Stimulated activated naive CD8-positive, alpha-beta T cell treated with anti-CD3 and anti-CD28 coated beads, Interleukin-15, Interleukin-2, amounts not matched to agents 100 ng/mL and 50 ng/mL, for 24 hours (primary cell): ENCODE measurements around the gene TMPO.
"Not testable (repeated sequence)": the region's sequence is repeated elsewhere in the genome, so short reads cannot be mapped to it uniquely, and the experiment has no call there.

Source experiments
- H3K27ac Mint-ChIP-seq: one replicate; pipeline ENCODE4 v1.8.0; 2021; ENCODE audit warnings: mild to moderate bottlenecking, mixed read lengths
- H3K27me3 Mint-ChIP-seq: one replicate; pipeline ENCODE4 v1.8.0; 2021; ENCODE audit warnings: mixed read lengths
- H3K36me3 Mint-ChIP-seq: one replicate; pipeline ENCODE4 v1.8.0; 2021; ENCODE audit warnings: low read depth, mixed read lengths
- H3K4me1 Mint-ChIP-seq: one replicate; pipeline ENCODE4 v1.8.0; 2021; ENCODE audit warnings: low read depth, mixed read lengths
- H3K4me3 Mint-ChIP-seq: one replicate; pipeline ENCODE4 v1.8.0; 2021; ENCODE audit warnings: mild to moderate bottlenecking, mixed read lengths
- H3K9me3 Mint-ChIP-seq: one replicate; pipeline ENCODE4 v1.8.0; 2021; ENCODE audit warnings: mixed read lengths

Gene TMPO

DNA sequence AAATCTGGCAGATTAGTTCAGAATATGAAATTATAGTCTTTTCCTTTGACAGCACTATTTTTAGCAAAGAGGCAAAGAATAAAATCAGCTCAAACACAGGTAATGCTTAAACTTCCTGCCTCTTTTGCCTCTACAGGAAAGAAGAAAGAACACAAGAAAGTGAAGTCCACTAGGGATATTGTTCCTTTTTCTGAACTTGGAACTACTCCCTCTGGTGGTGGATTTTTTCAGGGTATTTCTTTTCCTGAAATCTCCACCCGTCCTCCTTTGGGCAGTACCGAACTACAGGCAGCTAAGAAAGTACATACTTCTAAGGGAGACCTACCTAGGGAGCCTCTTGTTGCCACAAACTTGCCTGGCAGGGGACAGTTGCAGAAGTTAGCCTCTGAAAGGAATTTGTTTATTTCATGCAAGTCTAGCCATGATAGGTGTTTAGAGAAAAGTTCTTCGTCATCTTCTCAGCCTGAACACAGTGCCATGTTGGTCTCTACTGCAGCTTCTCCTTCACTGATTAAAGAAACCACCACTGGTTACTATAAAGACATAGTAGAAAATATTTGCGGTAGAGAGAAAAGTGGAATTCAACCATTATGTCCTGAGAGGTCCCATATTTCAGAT lies 17.4 kb downstream of the TMPO start:
- Mint-ChIP-seq H3K27ac (no peak overlapping the region), H3K36me3 (peaks cover 90% of the 10 kb centered on the region), H3K9me3 (no peaks in the 10 kb centered on the region), H3K4me3 (no peak overlapping the region), H3K27me3 (no peaks in the 10 kb centered on the region), H3K4me1 (peaks cover 14% of the 10 kb centered on the region)

DNA sequence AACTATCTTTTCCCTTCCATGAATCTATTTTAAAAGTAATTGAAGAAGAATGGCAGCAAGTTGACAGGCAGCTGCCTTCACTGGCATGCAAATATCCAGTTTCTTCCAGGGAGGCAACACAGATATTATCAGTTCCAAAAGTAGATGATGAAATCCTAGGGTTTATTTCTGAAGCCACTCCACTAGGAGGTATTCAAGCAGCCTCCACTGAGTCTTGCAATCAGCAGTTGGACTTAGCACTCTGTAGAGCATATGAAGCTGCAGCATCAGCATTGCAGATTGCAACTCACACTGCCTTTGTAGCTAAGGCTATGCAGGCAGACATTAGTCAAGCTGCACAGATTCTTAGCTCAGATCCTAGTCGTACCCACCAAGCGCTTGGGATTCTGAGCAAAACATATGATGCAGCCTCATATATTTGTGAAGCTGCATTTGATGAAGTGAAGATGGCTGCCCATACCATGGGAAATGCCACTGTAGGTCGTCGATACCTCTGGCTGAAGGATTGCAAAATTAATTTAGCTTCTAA lies 18.4 kb downstream of the TMPO start:
- H3K36me3 Mint-ChIP-seq: peaks cover 90% of the 10 kb centered on the region
- H3K27me3 Mint-ChIP-seq: no peaks in the 10 kb centered on the region
- peaks cover 14% of the 10 kb centered on the region for H3K4me1 Mint-ChIP-seq
- no peak overlapping the region for H3K27ac Mint-ChIP-seq
- H3K4me3 Mint-ChIP-seq: no peak overlapping the region
- no peaks in the 10 kb centered on the region for H3K9me3 Mint-ChIP-seq

DNA sequence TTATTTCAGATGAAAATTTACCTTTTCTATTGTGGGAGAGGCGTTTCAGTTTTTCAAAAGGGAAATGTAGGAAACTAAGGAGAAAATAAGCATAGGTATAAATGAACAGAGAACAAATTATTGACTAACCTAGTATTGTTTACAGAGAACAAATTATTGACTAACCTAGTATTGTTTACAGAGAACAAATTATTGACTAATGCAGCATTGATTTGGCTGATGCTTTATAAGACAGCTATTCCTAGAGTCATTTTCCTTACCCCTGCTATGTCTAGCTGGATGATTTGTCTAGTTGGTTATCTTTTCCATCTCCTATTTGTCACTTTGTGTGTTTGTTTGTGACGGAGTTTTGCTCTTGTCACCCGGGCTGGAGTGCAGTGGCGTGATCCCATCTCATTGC lies 22.6 kb downstream of the TMPO start:
- no peak overlapping the region for H3K27ac Mint-ChIP-seq
- H3K4me1 Mint-ChIP-seq: peaks cover 18% of the 10 kb centered on the region
- H3K27me3 Mint-ChIP-seq: no peaks in the 10 kb centered on the region
- peaks cover 87% of the 10 kb centered on the region for H3K36me3 Mint-ChIP-seq
- H3K9me3 Mint-ChIP-seq: no peaks in the 10 kb centered on the region
- no peak overlapping the region for H3K4me3 Mint-ChIP-seq

DNA sequence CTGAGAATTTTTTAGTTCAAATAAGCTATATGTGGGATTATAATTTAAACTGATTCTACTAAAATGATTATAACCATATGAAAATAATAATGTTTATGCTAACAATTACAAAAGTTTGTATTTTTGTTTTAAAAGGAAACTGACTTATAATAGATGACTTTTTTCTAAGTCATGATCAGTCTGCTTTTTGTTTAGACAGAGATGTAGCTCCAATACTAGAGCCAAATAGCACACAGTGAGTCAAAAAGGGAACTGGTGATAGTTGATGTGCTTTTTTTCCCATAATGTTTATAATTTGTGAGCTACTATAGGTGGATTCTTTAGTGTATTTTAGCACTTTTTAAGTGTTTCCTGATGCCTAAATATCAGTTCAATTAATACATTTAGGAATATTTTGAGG lies 28.3 kb downstream of the TMPO start:
- H3K27me3 Mint-ChIP-seq: no peaks in the 10 kb centered on the region
- peaks cover 70% of the 10 kb centered on the region for H3K36me3 Mint-ChIP-seq
- H3K27ac Mint-ChIP-seq: no peak overlapping the region

DNA sequence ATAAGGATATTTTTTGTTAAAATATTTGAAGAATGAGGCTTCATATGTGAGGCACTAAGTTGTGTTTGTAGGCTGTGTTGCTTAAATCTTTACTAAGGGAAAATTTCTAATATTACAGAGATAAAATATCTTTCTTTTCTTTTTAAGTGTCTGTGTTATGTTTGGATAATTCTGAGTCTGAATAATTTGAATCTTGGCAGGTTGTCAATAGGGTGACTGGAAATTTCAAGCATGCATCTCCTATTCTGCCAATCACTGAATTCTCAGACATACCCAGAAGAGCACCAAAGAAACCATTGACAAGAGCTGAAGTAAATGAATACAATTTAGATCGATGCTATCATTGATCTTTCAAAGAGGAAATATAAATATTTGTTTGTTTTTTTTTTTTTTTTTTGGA lies 29.4 kb downstream of the TMPO start:
- Mint-ChIP-seq H3K4me1 (peaks cover 8% of the 10 kb centered on the region), H3K27ac (no peak overlapping the region), H3K9me3 (no peaks in the 10 kb centered on the region), H3K27me3 (no peaks in the 10 kb centered on the region), H3K4me3 (no peak overlapping the region), H3K36me3 (peaks cover 74% of the 10 kb centered on the region)

More for the DNA sequence above, 28.3 kb downstream of the TMPO start:
- no peaks in the 10 kb centered on the region for H3K9me3 Mint-ChIP-seq
- peaks cover 8% of the 10 kb centered on the region for H3K4me1 Mint-ChIP-seq
- no peak overlapping the region for H3K4me3 Mint-ChIP-seq

DNA sequence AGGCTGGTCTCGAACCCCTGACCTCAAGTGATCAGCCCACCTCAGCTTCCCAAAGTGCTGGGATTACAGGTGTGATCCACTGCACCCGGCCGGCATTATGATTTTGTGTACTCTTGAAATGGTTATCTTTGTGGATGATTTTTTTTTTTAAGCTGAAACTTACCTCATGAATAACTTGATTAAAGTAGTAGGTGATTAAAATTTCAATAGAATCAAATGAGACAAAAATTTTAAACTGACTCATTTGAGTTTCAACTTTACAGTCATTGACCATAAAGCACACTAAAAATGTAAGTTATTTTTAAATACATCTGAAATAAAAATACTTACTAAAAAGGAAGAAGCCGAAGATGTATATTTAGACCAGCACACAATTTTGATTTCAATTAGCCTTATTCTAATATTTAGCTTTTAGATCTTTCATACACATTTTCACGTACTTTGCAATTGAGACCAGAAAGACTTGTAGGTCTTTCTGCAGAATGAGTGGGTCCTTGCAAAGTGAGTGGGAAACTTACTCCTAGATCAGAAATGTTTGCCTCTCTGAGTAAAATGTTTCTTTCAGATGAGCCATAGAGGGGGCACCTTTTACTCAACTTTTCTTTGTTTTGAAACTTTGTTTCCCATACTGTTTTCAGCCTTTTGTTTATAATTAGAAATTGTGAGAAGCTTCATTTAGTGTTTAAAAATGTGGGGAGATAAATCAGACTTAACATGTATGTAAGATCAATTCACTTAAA lies 34.2 kb downstream of the TMPO start:
- Mint-ChIP-seq H3K27ac (no peak overlapping the region), H3K4me3 (no peak overlapping the region), H3K9me3 (no peaks in the 10 kb centered on the region), H3K27me3 (no peaks in the 10 kb centered on the region), H3K36me3 (peaks cover 62% of the 10 kb centered on the region), H3K4me1 (no peaks in the 10 kb centered on the region)

DNA sequence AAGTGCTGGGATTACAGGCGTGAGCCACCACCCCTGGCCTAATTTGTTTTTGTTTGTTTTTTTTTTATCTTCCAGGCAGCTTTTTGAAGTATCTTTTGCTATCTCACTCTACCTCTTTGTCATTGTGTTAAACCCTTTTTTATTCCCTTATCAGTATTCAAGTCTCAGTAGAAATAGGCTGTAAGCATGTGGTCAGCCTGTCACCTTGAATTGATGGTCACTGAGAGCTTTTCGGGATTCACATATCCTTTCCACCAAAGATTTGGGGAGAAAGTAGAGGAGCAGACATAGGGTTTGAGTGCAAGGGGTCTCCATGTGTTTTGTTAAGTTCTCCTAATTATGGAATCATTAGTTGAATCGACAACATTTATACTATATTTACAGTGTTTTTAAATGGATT lies 36.4 kb downstream of the TMPO start:
- H3K27me3 Mint-ChIP-seq: no peaks in the 10 kb centered on the region
- no peaks in the 10 kb centered on the region for H3K9me3 Mint-ChIP-seq
- peaks cover 45% of the 10 kb centered on the region for H3K36me3 Mint-ChIP-seq
- no peak overlapping the region for H3K4me3 Mint-ChIP-seq
- no peaks in the 10 kb centered on the region for H3K4me1 Mint-ChIP-seq
- no peak overlapping the region for H3K27ac Mint-ChIP-seq

DNA sequence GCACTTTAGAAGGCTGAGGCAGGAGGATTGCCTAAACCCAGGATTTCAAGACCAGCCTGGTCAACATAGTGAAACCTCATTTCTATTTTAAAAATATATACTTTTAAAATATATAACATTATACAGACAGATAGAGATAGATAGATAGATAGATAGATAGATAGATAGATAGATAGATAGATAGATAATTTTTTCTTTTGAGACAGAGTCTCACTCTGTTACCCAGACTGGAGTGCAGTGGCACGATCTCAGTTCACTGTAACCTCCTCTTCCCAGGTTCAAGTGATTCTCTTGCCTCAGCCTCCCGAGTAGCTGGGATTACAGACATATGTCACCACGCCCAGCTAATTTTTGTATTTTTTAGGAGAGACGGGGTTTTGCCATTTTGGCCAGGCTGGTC lies 42.7 kb downstream of the TMPO start:
- not testable (repeated sequence) for H3K4me3 Mint-ChIP-seq, H3K36me3 Mint-ChIP-seq, H3K4me1 Mint-ChIP-seq, H3K27ac Mint-ChIP-seq, H3K27me3 Mint-ChIP-seq, H3K9me3 Mint-ChIP-seq

DNA sequence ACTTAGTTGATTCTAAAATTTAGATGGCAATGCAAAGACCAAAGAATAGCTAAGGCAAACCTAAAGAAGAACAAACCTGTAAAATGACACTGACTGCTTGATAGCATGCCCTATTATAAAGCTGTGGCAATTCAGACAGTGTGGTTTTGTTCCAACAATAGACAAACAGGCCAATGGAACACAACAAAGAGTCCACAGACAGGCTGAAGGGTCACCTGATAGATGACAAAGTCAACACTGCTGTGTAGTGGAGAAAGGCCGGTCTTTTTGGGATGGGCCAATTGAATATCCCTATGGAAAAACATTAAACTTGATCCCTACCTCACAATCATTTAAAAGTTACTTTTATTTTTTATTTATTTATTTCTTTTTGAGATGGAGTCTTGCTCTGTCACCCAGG lies 44.3 kb downstream of the TMPO start:
- Mint-ChIP-seq H3K27me3 (no peaks in the 10 kb centered on the region), H3K4me3 (no peak overlapping the region)

DNA sequence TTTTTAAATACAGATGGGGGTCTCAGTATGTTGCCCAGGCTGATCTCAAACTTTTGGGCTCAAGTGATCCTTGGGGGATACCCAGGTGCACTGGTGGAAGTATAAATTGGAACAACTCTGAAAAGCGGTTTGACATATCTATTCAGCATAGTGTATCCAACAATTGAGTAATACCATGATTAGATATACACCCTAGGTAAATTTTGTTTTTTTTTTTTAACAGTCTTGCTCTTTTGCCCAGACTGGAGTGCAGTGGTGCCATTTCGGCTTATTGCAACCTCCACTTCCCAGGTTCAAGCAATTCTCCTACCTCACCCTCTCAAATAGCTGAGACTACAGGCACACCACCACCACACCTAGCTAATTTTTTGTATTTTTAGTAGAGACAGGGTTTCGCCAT lies 46.5 kb downstream of the TMPO start:
- Mint-ChIP-seq H3K4me1 (peaks cover 3% of the 10 kb centered on the region), H3K27me3 (no peaks in the 10 kb centered on the region), H3K9me3 (no peaks in the 10 kb centered on the region), H3K36me3 (no peaks in the 10 kb centered on the region), H3K4me3 (no peak overlapping the region), H3K27ac (no peak overlapping the region)

More for the DNA sequence above, 44.3 kb downstream of the TMPO start:
- Mint-ChIP-seq H3K27ac (no peak overlapping the region), H3K9me3 (no peaks in the 10 kb centered on the region), H3K4me1 (no peaks in the 10 kb centered on the region), H3K36me3 (no peaks in the 10 kb centered on the region)

DNA sequence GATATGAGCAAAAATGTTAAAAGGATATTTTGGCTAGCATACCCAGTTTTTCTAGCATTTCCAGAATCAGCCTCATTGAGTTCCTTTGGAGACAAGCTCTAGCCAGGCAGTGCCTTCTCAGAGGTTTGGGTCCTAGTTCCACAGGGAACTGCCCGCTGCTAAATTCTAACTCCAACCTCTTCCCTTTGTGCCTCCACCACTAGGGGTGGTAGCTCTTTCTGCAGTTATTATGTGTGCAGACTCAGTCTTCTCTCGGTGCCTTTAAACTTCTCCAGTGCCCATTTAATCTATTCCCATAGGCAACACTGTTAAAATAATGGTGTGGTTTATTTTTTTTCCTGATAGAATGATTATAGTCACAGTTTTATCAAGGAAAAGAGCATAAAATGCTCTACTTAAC lies 56.6 kb downstream of the TMPO start:
- Mint-ChIP-seq H3K4me1 (no peaks in the 10 kb centered on the region), H3K9me3 (no peaks in the 10 kb centered on the region), H3K27ac (no peak overlapping the region)

DNA sequence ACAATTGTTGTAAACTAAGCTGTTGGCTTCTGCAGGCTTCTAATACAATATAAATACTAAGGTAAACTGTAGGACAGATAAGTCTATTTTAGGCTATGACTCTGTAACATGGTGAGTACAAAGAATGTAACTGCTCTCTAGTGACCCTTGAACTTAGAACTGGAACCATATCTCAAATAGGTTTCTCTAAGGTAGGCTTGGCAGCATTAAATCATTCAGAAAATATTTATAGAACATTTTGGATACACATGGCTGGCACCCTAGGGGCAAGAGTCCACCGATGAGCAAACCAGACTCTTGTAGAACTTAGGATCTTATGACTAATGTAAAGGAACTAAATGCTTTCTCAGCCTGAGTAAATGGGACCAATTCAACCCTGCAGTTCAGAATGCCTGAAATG lies 58.7 kb downstream of the TMPO start:
- H3K4me1 Mint-ChIP-seq: no peaks in the 10 kb centered on the region
- no peaks in the 10 kb centered on the region for H3K27me3 Mint-ChIP-seq
- no peaks in the 10 kb centered on the region for H3K9me3 Mint-ChIP-seq
- no peak overlapping the region for H3K27ac Mint-ChIP-seq
- no peak overlapping the region for H3K4me3 Mint-ChIP-seq
- H3K36me3 Mint-ChIP-seq: no peaks in the 10 kb centered on the region

More for the DNA sequence above, 56.6 kb downstream of the TMPO start:
- no peaks in the 10 kb centered on the region for H3K27me3 Mint-ChIP-seq
- H3K36me3 Mint-ChIP-seq: no peaks in the 10 kb centered on the region
- H3K4me3 Mint-ChIP-seq: no peak overlapping the region

DNA sequence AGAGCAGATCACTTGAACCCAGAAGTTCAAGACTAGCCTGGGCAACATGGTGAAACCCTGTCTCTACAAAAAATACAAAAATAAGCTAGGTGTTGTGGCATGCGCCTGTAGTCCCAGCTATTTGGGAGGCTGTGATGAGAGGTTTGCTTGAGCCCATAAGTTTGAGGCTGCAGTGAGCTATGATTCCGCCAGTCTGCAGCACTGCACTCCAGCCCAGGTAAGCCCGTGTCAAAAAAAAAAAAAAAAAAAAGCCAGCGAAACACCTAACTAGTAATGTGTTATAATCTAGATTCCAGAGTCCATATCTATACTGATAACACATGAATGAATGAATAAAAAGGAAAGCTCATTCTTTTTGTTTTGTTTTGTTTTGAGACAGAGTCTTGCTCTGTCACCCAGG lies 59.6 kb downstream of the TMPO start:
- Mint-ChIP-seq H3K27ac (no peak overlapping the region), H3K9me3 (no peaks in the 10 kb centered on the region), H3K27me3 (no peaks in the 10 kb centered on the region), H3K36me3 (no peaks in the 10 kb centered on the region), H3K4me1 (no peaks in the 10 kb centered on the region), H3K4me3 (no peak overlapping the region)

DNA sequence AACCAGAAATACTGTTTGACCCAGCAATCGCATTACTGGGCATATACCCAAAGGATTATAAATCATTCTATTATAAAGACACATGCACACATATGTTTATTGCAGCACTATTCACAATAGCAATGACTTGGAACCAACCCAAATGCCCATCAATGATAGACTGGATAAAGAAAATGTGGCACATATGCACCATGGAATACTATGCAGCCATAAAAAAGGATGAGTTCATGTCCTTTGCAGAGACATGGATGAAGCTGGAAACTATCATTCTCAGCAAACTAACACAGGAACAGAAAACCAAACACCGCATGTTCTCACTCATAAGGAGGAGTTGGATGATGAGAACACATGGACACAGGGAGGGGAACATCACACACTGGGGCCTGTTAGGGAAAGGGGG lies 61.4 kb downstream of the TMPO start:
- H3K36me3 Mint-ChIP-seq, H3K4me3 Mint-ChIP-seq, H3K27ac Mint-ChIP-seq, H3K4me1 Mint-ChIP-seq, H3K9me3 Mint-ChIP-seq, H3K27me3 Mint-ChIP-seq: not testable (repeated sequence)

DNA sequence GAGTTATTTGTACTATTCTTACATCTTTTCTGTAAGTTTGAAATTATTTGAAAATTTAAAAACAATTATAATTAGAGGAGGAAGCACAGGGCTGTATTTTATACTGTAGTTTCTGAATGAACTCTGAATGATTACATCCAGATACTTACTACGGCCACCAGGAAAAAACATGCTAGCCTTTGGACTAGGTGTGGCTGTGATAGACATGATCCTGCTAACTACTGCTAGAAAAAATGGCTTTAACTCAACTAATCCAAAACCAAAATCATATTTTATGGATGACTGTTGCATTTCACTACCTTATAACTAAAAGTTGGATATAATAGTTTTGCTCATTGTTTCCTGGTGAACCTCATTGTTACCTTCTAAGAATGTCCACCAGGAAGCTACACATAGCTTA lies 63.0 kb downstream of the TMPO start:
- H3K27me3 Mint-ChIP-seq: no peaks in the 10 kb centered on the region
- no peak overlapping the region for H3K27ac Mint-ChIP-seq
- no peaks in the 10 kb centered on the region for H3K9me3 Mint-ChIP-seq
- no peak overlapping the region for H3K4me3 Mint-ChIP-seq
- no peaks in the 10 kb centered on the region for H3K4me1 Mint-ChIP-seq
- no peaks in the 10 kb centered on the region for H3K36me3 Mint-ChIP-seq

DNA sequence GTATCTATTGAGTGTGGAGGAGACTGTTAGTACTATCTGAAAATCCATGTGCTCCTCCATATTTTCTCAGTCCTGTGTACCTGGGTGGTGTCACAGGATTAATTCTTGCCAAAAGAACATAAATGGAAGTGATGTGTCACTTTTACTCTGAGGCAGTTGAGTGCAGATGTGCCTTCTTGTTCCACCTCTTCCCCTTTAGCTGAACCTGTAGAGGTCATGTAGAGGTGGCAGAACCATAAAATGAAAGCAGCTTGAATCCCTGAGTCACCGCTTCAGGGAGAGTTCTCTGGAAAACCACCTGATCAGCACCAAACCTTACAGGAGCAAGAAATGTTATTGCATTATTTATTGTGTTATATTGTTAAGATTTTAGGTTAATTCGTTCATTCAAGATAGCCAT lies 63.4 kb downstream of the TMPO start:
- Mint-ChIP-seq H3K27ac (no peak overlapping the region), H3K36me3 (no peaks in the 10 kb centered on the region), H3K27me3 (no peaks in the 10 kb centered on the region), H3K4me3 (no peak overlapping the region), H3K4me1 (no peaks in the 10 kb centered on the region), H3K9me3 (no peaks in the 10 kb centered on the region)
